NCI-H146 treated with DMSO at 0.1 percent for 48 hours (cell line): Measurements from ENCODE around the gene ARMH3.

Experiments
- DNase-seq: peaks from one replicate; lab custom pipeline; 2025; ENCODE audit not compliant: unreplicated experiment; lab: John Stamatoyannopoulos, UW

Gene ARMH3, protein sequence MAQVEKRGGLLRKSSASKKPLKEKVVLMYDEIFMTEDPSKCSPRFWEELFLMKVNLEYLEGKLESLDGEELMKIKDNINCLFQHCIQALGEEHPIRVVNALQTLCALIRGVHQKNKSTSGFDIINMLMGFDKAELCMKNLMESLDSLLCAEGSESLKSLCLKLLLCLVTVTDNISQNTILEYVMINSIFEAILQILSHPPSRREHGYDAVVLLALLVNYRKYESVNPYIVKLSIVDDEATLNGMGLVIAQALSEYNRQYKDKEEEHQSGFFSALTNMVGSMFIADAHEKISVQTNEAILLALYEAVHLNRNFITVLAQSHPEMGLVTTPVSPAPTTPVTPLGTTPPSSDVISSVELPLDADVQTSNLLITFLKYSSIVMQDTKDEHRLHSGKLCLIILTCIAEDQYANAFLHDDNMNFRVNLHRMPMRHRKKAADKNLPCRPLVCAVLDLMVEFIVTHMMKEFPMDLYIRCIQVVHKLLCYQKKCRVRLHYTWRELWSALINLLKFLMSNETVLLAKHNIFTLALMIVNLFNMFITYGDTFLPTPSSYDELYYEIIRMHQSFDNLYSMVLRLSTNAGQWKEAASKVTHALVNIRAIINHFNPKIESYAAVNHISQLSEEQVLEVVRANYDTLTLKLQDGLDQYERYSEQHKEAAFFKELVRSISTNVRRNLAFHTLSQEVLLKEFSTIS

DNA sequence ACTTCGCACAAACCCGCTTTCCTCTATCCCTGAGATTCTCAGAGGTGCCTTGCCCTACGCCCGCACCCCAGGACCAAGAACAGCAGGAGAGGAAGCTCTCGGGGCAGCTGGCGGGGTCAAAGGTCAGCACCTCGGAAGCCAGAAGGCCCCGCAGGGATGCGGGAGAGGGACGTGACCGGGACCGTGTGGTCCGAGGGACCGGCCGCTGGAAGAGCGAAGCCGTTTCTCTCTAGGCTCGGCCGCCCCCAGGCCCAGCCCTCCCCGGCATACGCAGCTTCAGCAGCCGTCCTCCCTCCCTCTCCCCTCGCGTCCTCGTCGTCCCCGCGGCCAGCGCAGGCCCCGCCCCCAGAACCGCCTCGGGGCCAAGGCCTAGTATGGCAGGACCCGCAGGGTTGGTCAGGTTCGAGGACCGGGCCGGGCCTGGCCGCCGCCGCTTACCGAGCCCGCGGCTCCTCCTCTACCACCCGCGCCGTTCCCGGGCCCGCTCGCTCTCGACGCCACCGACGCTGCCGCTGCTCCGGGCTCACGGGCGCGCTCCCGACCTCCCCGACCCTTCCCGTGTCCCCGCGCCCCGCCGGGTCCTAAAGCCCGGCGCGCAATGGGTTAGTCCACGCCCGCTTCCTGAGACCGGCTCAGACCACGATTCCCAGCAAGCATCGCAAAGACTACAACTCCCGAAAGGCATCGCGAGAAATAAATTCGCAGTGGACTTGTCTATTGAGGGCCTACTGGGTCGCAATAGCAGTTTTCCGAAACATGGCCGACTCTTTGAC lies at the start of gene ARMH3:
Gene ARMH3 (minus strand): TSS at position 527 of the 773 bp plus-strand sequence. CDS start 16,059 bp downstream, outside the sequence.
- peak; percentile 90 for DNase-seq

DNA sequence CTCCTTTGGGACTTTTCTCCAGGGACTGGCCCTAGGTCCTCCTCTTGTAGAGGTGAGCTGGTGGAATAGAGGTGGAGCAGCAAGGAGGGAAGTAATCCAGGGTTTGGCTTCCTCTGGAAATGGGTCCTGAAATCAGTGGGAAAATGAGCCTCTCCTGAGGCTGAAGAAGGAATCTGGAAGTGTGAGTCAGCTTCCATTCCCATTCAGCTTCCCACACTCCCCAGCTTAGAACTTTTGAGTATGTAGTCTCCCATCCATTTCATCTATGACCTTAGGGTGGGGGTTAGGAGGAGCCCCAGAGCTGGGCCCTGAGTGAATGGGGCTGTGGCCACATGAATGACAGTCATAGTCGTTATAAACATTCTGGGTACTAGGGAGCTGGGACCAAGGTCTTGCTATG lies 46.4 kb upstream of the ARMH3 start:
- DNase-seq = no peak

DNA sequence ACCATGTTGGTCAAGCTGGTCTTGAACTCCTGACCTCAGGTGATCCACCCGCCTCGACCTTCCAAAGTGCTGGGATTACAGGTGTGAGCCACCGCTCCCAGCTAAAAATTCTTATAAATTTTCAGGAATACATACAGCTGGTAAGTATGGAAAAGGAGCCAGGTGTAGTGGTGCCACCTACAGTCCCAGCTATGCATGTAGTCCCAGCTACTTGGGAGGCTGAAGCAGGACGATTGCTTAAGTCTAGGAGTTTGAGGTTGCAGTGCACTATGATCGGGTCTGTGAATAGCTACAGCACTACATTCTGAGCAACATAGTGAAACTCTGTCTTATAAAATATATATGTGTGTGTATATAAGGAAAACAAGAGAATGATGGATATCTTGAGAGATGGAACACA lies 45.2 kb upstream of the ARMH3 start:
- no peak for DNase-seq

DNA sequence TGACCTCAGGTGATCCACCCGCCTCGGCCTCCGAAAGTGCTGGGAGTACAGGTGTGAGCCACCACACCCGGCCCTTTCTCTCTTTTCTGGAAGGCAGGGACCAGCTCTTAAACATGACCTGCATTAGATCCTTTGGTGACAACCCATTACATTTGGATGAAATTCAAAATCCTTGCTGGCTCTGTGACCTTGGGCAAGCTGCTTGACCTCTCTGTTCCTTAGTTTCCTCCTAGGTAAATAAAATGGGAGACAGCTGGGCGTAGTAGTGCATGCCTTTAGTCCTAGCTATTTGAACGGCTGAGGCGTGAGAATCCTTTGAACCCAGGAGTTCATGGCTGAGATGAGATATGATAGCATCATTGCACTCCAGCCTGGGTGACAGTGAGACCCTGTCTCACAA lies 40.5 kb upstream of the ARMH3 start:
- DNase-seq = no peak

DNA sequence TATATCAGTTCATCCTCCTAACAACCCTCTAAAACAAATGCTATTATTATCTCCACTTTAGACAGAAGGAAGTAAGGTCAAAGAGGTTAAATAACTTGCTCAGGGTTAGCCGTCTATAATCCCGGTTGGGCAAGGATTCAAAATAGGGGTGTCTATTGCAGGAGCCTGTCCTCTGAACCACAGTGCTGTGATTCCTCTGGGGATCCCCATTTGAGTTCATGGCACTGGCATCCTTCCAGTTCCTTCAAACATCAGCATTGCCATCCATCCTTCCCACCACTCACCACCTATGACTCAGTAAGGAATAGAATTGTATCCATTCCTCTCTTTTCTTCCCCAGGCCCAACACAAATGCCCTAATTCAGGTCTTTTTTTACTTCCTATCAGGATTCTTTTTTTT lies 34.8 kb upstream of the ARMH3 start:
- no peak for DNase-seq

DNA sequence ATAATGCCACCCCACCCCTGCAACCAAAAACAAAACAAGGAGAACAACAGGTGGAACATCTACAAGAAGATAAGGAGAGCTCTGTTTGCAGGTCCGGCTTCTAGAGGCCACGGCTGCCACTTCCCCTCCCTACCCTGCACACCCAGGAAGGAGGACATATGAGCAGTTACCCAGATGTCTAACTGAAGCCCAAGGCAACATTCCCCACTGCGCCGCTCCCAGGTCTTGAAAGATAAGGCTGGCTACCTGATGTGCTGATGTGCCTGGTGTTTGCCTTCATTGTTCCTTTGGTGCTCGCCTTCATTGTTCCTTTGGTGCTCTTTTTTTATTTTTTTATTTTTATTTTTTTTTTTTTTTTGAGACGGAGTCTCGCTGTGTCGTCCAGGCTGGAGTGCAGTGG lies 30.2 kb upstream of the ARMH3 start:
- DNase-seq = no peak

DNA sequence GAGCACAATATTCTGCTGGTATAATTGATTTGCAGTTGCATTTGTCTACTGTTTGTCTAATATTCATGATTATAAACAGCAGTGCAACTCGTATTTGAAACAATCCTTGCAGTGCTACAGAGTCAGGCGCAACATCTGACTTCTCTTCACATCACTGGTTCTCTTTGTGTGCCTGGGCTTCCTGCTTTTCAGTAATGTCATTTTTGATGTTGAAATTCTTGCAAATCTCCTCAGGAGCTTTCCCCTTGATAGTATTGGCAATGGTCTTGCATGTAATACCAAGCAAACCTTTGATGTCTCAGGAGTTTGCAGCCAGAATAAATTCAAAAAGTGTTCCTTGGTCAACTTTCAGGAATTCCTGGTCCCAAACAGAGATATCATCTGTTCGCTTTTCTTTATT lies 29.4 kb upstream of the ARMH3 start:
- no peak for DNase-seq

DNA sequence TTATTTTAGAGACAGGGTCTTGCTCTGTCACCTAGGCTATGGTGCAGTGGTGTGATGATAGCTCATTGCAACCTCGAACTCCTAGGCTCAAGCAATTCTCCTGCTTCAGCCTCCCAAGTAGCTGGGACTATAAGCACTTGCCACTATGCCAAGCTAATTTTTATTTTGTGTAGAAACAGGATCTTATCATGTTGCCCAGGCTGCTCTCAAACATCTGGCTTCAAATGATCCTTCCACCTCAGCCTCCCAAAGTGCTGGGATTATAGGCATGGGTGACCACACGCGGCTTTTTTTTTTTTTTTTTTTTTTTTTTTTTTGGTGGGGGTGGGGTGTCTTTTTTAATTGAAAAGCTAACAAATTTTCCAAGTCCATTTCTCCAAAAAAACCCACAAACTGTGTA lies 27.6 kb upstream of the ARMH3 start:
- no peak for DNase-seq

DNA sequence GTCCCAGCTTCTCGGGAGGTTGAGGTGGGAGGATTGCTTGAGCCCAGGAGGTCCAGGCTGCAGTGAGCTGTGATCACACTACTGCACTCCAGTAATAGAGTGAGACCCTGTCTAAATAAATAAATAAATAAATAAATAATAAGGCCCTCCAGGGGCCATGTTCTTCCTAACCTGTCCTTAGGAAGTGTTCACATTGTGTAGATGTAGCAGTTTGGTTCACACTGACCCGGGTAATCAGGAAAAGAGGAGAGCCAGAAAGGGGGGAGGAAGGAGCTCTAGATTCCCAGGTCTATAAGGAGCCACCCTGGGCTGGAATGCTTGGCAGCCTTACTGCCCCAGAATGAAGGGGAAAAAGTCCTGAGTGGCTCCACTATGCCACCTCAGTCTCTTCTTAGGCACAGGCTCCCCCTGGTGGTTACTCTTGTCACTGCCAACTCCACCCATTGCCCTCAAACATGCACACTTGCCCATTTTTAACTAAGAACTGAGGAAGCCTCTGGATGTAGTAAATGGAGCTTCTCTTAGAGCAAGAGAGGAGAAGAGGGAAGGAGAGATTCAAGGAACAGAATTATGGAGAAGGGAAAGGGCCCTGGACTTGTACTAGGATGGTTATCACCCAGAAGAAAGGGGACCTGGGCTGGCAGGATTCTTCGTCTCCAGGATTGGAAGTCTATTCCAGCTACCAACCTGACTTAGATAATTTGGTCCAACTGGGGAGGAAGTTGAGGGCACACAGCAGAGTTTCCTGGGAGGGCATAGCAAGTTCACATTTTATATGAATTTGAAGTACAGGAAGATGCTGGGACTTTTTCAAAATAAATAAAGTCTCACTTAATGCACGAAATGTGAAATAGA lies 16.9 kb upstream of the ARMH3 start:
- DNase-seq = peak; percentile 43

DNA sequence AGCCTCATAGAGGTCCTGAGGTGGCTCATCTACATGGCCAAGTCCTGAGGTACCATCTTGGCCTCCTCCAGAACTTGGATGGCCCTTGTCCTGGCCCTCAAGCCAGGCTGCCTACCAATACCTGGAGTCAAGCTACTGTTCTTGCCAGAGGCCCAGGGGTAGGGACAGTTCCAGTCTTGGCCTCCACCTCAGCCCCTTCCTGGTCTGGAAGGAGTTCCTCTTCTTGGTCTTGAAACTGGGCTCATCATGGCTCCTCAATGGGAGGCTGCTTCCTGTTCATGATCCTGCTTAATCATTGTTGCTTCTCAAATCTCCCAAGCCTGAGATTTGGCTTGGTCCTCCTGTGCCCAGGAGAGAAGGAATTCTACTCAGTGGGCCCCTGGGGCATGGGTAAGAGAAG lies 13.1 kb upstream of the ARMH3 start:
- DNase-seq = no peak

DNA sequence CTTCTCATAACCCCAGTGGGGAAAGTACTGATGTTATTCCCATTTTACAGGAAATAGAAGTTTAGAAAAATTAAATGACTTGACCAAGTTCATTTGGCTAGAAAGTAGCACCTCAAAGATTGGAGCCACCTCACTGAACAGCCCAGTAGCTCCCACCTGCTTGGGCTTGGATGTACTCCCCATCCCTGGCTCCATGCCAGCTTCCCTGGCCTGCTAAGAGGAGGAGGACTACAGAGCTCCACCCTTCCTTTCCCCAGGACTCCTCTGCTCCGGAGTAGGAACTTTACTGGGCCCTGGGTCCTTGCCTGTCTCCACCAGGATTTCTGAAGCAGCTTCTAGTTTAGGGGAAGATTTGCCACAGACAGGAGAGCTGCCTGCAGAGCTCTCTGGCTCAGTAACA lies 12.2 kb upstream of the ARMH3 start:
- DNase-seq = no peak

DNA sequence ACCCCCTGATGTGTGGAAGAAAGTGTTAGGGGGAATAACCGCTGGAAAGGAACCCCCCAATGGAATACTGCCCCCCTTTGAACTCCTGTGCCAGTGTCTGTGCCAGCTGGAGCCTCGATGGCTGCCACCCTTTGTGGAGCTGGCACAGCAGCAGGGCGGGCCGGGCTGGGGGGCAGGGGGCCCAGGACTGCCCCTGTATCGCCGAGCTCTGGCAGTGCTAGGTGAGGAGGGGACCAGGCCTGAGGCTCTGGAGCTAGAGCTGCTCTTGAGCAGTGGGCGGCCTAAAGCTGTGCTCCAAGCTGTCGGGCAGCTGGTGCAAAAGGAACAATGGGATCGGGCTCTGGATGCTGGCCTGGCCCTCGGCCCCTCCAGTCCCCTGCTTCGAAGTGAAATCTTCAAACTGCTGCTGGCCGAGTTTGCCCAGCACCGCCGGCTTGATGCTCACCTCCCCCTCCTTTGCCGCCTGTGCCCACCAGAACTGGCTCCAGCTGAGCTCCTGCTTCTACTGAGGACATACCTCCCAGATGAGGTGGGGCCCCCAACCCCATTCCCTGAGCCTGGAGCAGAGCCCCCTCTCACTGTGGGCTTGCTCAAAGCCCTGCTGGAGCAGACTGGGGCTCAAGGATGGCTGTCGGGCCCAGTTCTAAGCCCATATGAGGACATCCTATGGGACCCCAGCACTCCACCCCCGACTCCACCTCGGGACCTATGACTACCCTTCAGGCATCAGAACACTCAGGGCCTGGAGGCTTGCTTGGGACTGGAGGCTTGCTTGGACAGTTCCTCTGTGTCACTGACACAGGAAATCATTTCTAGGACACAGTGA lies 11.3 kb upstream of the ARMH3 start:
- DNase-seq = no peak

DNA sequence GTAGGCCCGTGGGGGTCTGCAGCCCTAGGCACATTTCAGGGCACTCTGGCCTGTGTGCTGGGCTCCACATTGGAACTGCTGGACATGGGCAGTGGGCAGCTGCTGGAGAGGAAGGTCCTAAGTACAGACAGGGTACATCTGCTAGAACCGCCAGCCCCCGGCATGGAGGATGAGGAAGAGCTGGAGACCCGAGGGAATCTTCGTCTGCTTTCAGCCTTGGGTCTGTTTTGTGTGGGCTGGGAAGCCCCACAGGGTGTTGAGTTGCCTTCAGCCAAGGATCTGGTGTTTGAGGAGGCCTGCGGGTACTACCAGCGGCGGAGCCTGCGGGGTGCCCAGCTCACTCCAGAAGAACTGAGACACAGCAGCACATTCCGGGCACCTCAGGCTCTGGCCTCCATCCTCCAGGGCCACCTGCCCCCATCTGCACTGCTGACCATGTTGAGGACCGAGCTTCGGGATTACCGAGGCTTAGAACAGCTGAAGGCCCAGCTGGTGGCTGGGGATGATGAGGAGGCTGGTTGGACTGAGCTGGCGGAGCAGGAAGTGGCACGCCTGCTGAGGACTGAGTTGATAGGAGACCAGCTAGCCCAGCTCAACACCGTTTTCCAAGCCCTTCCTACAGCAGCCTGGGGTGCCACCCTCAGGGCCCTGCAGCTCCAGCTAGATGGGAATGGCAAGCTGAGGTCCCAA lies 10.6 kb upstream of the ARMH3 start:
- no peak for DNase-seq

DNA sequence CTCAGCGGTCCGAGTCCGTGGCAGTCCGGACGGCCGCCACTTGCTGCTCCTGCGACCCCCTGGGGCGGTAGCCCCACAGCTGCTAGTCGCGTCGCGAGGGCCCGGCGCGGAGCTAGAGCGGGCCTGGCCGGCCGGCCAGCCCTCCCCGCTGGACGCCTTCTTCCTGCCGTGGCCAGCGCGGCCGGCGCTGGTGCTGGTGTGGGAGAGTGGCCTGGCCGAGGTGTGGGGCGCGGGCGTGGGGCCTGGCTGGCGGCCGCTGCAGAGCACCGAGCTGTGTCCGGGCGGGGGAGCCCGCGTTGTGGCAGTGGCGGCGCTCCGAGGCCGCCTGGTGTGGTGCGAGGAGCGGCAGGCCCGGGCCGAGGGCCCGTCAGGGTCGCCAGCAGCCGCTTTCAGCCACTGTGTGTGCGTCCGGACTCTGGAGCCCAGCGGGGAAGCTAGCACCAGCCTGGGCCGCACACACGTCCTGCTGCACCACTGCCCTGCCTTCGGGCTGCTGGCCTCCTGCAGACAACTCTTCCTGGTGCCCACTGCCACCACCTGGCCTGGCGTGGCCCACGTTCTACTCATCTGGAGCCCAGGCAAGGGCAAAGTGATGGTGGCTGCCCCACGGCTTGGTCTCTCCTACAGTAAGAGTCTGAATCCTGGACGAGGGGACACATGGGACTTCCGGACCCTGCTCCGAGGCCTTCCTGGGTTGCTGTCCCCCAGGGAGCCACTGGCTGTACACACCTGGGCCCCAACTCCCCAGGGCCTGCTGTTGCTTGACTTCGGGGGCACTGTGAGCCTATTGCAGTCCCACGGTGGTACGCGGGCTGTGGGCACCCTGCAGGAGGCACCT lies 9.8 kb upstream of the ARMH3 start:
- no peak for DNase-seq

DNA sequence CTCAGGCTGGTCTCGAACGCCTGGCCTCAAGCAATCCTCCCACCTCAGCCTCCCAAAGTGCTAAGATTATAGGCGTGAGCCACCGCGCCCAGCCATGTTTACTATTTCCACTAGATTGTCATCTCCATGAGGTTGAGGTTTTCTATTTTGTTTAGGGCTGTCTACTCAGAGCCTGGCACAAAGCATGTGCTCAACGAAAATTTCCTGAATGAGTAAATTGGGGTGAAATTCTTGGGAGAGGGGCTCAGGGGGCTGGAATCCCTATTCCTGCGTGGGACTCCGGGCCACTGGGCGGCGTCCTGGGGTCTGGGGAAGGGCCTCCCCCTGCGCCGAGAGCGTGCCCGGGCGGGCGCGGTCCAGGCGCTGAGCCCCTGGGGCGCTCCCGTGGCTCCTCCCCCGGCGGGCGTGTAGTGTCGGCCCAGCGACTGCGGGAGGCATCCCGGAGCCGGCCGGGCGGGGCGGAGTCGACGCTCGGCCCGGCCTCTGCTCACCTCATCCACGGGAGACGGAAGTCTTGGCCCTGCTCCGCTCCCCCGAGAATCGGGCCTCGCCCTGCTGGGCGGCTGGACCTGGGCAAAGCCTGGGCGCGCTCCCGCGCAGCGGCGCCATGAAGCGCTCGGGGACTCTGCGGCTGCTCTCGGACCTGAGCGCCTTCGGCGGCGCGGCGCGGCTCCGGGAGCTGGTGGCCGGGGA lies 9.0 kb upstream of the ARMH3 start, which contains the start of gene HPS6:
Gene HPS6 (plus strand): TSS at position 482 of the 693 bp plus-strand sequence. CDS start 126 bp downstream, at position 608.
- peak; percentile 72 for DNase-seq

DNA sequence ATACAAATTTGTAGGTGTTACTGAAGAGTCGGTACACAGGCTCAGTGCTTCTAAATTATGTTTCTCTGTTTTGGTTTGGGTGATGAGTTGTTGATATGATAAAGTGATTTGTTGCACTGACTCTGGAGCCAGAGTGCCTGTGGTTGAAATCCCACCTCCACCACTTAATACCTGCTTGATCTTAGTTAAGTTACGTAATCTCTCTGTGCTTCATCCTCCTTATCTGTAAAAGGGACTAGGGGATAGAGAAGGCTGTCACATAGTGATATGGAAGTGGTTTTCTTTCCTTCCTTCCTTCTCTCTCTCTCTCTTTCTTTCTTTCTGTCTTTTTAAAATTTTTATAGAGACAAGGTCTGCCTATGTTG lies 8.5 kb upstream of the ARMH3 start:
- DNase-seq = no peak

DNA sequence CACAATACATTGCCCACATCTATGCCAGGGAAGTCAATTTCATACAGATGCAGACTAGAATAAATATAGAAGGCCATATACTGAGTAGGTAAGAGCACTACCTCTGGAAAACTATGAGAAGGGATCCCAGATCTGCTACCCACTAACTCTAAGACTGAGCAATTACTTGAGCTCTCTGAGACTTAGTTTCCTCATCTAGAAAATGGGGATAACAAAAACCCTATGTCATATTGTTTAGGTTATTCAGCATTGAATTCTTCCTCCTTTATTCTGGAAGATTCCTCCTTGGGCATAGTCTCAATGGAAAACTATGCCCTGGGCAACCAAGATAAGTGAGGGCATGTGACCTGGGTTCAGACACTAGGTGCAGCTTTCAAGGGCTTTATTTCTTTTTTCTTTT lies 4.0 kb upstream of the ARMH3 start:
- no peak for DNase-seq
